HepG2 (cell line): ENCODE data around the gene ALLC. TPM values are rescaled to one million over a fixed set of nuclear protein-coding genes. Genes with fewer than 3 reads are reported as not detected.

Experiments
- ATAC-seq: fragments of 200-7000 bp; cut with Tn5 transposase; 3 replicates; pipeline ENCODE4 v1.9.1; 2020; ENCODE audit warnings: mild to moderate bottlenecking, moderate library complexity
- BruUV-seq: library from RNA; stranded (reverse); fragments of 400-500 nt; replicated peaks from 2 replicates; lab custom pipeline; 2021; lab: Mats Ljungman, UMichigan
- CTCF ChIA-PET: fragments of 300-600 bp; formaldehyde crosslinking; extraction: SDS; loops from one replicate; lab custom pipeline; 2021; ENCODE audit warnings: low total read pairs, inconsistent platforms, low intra/inter-chr PET ratio; lab: Yijun Ruan, JAX
- POLR2A ChIA-PET: fragments of 350-600 bp; sonication (Branson Sonifier 250); formaldehyde crosslinking; loops from one replicate; lab custom pipeline; 2020; ENCODE audit warnings: antibody characterized with exemption, inconsistent platforms; lab: Yijun Ruan, JAX
- DNase-seq: peaks from one replicate; pipeline ENCODE4 v3.0.0-alpha.2; 2015; ENCODE audit warnings: low spot score
- FAIRE-seq: peaks from 3 replicates; lab custom pipeline; 2011; peaks lifted over from hg19 to GRCh38; lab: Jason Lieb, UNC
- H2AFZ ChIP-seq: one replicate; pipeline ENCODE4 v1.6.1; 2011; ENCODE audit warnings: low read length, inconsistent platforms
- H3K27ac ChIP-seq: fragments of 300-600 bp; 3 replicates; pipeline ENCODE4 v1.8.0; 2011; ENCODE audit warnings: mixed run types, mild to moderate bottlenecking, mixed read lengths, low read length, inconsistent platforms; ENCODE audit not compliant: insufficient read depth; ENCODE audit errors: extremely low read length
- H3K27me3 ChIP-seq, 2 experiments: fragments of 200-600 bp in 1 of 2; 2 replicates in 1 of 2; 3 replicates in 1 of 2; pipeline versions ENCODE4 v1.6.0 to v1.8.0; 2011; ENCODE audit warnings: low read length in 2 of 2, mild to moderate bottlenecking in 2 of 2, moderate library complexity in 2 of 2, inconsistent platforms in 1 of 2; ENCODE audit not compliant: insufficient read depth in 2 of 2, control insufficient read depth in 1 of 2
- H3K36me3 ChIP-seq, 2 experiments: fragments of 200-600 bp in 1 of 2; replicated peaks in 1 of 2; 2 replicates in 1 of 2; 3 replicates in 1 of 2; pipeline versions ENCODE4 v1.5.1 to v1.8.0; 2011; ENCODE audit warnings: low read length in 2 of 2, inconsistent platforms in 1 of 2; ENCODE audit not compliant: insufficient read depth in 2 of 2, control insufficient read depth in 1 of 2
- H3K4me1 ChIP-seq: 2 replicates; pipeline ENCODE4 v1.5.1; 2012; ENCODE audit warnings: low read length, inconsistent platforms; ENCODE audit not compliant: insufficient read depth
- H3K4me2 ChIP-seq: 2 replicates; pipeline ENCODE4 v1.6.0; 2011; ENCODE audit warnings: low read depth, low read length, inconsistent platforms
- H3K4me3 ChIP-seq, 3 experiments: fragments of 200-600 bp in 1 of 3; sonication (generic), shearing (Covaris generic) in 1 of 3; replicated peaks in 1 of 3; 2 replicates each; pipeline ENCODE4 v1.5.1; 2011 to 2016; ENCODE audit warnings: low read length in 3 of 3, inconsistent platforms in 2 of 3, low read depth in 2 of 3, mild to moderate bottlenecking in 2 of 3, control low read depth in 1 of 3, mixed read lengths in 1 of 3; ENCODE audit not compliant: insufficient read depth in 1 of 3
- H3K79me2 ChIP-seq: one replicate; pipeline ENCODE4 v1.6.1; 2011; ENCODE audit warnings: low read length, inconsistent platforms; ENCODE audit not compliant: insufficient read depth
- H3K9ac ChIP-seq: 2 replicates; pipeline ENCODE4 v1.6.0; 2011; ENCODE audit warnings: mild to moderate bottlenecking, low read depth, low read length, inconsistent platforms; ENCODE audit not compliant: insufficient read depth
- H3K9me3 ChIP-seq: 2 replicates; pipeline ENCODE4 v1.5.1; 2012; ENCODE audit warnings: mild to moderate bottlenecking, low read length
- H4K20me1 ChIP-seq: 2 replicates; pipeline ENCODE4 v1.6.0; 2011; ENCODE audit warnings: inconsistent platforms, mild to moderate bottlenecking, low read length, moderate library complexity; ENCODE audit not compliant: insufficient read depth
- EED ChIP-seq: sonication (generic); formaldehyde crosslinking; IDR thresholded peaks from 2 replicates; pipeline ENCODE4 v1.5.0; 2020; ENCODE audit warnings: mild to moderate bottlenecking, missing genetic modification reagents
- MED13 ChIP-seq: sonication (generic); formaldehyde crosslinking; IDR thresholded peaks from 2 replicates; pipeline ENCODE4 v1.5.0; 2020; ENCODE audit warnings: missing genetic modification reagents
- PCBP1 ChIP-seq: fragments of 200-400 bp; formaldehyde crosslinking; IDR thresholded peaks from 2 replicates; pipeline ENCODE4 v1.6.1; 2017; ENCODE audit warnings: mild to moderate bottlenecking, low read depth, low read length, borderline replicate concordance
- TOPORS ChIP-seq: sonication (generic); formaldehyde crosslinking; IDR thresholded peaks from 2 replicates; pipeline ENCODE4 v1.8.0; 2023; ENCODE audit warnings: mild to moderate bottlenecking, missing genetic modification reagents
- ZNF235 ChIP-seq: sonication (generic); formaldehyde crosslinking; IDR thresholded peaks from 2 replicates; pipeline ENCODE4 v1.8.1; 2023; ENCODE audit warnings: mild to moderate bottlenecking, missing genetic modification reagents, borderline replicate concordance
- ZNF674 ChIP-seq: sonication (generic); formaldehyde crosslinking; IDR thresholded peaks from 2 replicates; pipeline ENCODE4 v1.5.0; 2020; ENCODE audit warnings: low read depth, mild to moderate bottlenecking, missing genetic modification reagents
- WGBS: methylation state at CpG from one replicate; pipeline ENCODE4 v1.1.6; 2017; ENCODE audit warnings: low lambda C conversion rate; 5-methylcytosine and 5-hydroxymethylcytosine counted together
- in situ Hi-C: cut with HindIII; loops from 2 replicates; pipeline ENCODE4 v1.10.0; 2017; ENCODE audit warnings: low pct_unique_long_range_greater_than_20kb; ENCODE audit not compliant: extremely low pct_ligation_motif_present
- intact Hi-C: fragments of 100-400 bp; cut with micrococcal nuclease; formaldehyde crosslinking; loops from one replicate; pipeline ENCODE4 v1.10.0; 2022; ENCODE audit not compliant: unreplicated experiment
- polyA plus RNA-seq, 8 experiments: library from polyadenylated mRNA; depleted of rRNA in 3 of 8; stranded (reverse) in 7 of 8; unstranded in 1 of 8; fragments of >200 nt; fragmentation: Illumina TruSeq in 4 of 8; extraction: Trizol in 4 of 8; gene quantifications; 2 replicates each; pipeline versions ENCODE4 v1.2.1 to v1.2.3, GENCODE V29; 2011 to 2016; ENCODE audit warnings: low read depth in 4 of 8, missing spikeins in 1 of 8, mixed read lengths in 1 of 8; ENCODE audit not compliant: insufficient read depth in 1 of 8
- total RNA-seq, 5 experiments: library from RNA; depleted of rRNA; stranded (reverse); fragments of >200 nt; fragmentation: Illumina TruSeq; extraction: Trizol; gene quantifications; 2 replicates each; pipeline ENCODE4 v1.2.3, GENCODE V29; 2016; ENCODE audit warnings: low read depth in 1 of 5
- TF ChIP-seq, protein P1 (sequence below): fragments of 450-650 bp; IDR thresholded peaks from 2 replicates; pipeline ENCODE4 v1.6.1; 2017; ENCODE audit warnings: mild to moderate bottlenecking
- TF ChIP-seq, protein P2 (sequence below): sonication (generic); formaldehyde crosslinking; conservative IDR thresholded peaks from 2 replicates; pipeline ENCODE4 v1.4.0; 2020; ENCODE audit warnings: missing genetic modification reagents
- TF ChIP-seq, protein P3 (sequence below): sonication (generic); formaldehyde crosslinking; IDR thresholded peaks from 2 replicates; pipeline ENCODE4 v1.8.1; 2022; ENCODE audit warnings: low read depth, mild to moderate bottlenecking, missing genetic modification reagents
- TF ChIP-seq, protein P4 (sequence below): sonication (generic); formaldehyde crosslinking; IDR thresholded peaks from 2 replicates; pipeline ENCODE4 v1.8.0; 2022; ENCODE audit warnings: mild to moderate bottlenecking, missing genetic modification reagents
- TF ChIP-seq, protein P5 (sequence below): sonication (generic); formaldehyde crosslinking; IDR thresholded peaks from 2 replicates; pipeline ENCODE4 v1.4.0; 2020; ENCODE audit warnings: missing genetic modification reagents
- TF ChIP-seq, protein P6 (sequence below): IDR thresholded peaks from 2 replicates; pipeline ENCODE4 v1.6.1; 2016; ENCODE audit warnings: low read depth, control low read depth

The ALLC gene
- total and polyA plus RNA-seq, 2 of the 13 experiments (the other 11 are each of a cell fraction or from before 2014, with no cell fraction given) = 0.08 to 0.11 TPM

DNA sequence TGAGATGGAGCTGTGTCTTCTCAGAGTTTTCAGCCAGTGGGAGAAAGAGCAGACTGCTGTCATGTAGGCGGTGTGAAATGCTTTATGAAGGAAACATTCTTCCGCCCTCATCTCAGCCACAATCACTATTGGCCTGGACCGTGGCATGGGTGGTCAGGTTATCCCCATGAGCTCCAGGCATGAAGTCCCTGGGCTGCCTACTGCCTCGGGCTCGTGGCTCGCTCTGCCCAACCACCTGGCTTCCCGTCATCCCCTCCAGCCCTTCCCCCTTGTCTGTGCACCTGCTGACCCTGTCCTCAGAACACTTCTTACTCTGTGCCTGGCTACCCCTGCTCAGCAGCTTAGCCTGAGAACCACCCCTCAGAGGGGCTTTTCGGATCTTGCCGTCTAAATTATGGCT is 47.6 kb upstream of the ALLC start (continued):
- TF ChIP-seq, protein P1, sequence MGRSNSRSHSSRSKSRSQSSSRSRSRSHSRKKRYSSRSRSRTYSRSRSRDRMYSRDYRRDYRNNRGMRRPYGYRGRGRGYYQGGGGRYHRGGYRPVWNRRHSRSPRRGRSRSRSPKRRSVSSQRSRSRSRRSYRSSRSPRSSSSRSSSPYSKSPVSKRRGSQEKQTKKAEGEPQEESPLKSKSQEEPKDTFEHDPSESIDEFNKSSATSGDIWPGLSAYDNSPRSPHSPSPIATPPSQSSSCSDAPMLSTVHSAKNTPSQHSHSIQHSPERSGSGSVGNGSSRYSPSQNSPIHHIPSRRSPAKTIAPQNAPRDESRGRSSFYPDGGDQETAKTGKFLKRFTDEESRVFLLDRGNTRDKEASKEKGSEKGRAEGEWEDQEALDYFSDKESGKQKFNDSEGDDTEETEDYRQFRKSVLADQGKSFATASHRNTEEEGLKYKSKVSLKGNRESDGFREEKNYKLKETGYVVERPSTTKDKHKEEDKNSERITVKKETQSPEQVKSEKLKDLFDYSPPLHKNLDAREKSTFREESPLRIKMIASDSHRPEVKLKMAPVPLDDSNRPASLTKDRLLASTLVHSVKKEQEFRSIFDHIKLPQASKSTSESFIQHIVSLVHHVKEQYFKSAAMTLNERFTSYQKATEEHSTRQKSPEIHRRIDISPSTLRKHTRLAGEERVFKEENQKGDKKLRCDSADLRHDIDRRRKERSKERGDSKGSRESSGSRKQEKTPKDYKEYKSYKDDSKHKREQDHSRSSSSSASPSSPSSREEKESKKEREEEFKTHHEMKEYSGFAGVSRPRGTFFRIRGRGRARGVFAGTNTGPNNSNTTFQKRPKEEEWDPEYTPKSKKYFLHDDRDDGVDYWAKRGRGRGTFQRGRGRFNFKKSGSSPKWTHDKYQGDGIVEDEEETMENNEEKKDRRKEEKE = no peak

DNA sequence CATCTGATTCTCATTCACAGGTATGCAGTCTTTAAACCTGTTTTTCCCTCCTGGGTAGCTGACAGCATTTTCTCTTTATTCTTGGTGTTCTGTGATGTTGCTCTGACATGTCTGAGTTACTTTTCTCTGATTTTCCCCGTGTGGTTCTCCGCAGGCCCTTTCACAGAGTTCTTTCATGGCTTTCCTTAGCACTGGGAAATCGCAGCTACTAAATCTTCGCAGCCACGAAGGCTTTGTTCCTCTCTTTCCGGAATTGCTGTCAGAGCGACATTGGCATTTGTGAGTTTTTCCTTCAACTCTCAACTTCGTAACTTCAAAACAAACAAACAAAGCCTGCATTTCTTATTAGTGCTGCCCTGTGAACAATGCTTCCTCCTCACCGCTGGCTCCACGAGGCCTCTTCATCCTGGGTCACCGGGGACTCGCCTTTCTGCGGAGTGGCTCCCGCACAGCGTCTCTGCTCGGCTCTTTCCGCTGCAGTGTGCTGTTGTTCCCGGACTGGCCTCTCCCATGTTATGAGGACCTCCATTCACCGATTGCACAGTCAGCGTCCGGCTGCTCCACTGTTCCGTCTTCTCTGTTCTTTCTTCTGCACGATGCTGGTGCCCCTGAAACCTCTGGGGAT is 47.0 kb upstream of the ALLC start:
- no peaks in the 10 kb centered on the region for H3K36me3 ChIP-seq
- in situ Hi-C loops (no loop called here), intact Hi-C loops (no loop called here)
- H3K9me3 ChIP-seq = peaks cover 6% of the 10 kb centered on the region; the same call in 1 of the 2 replicates
- H3K9ac ChIP-seq = no peak overlapping the region
- 80% methylated on average over 23 of the region's 23 CpGs for WGBS
- no peak overlapping the region for H3K4me2 ChIP-seq
- H3K4me1 ChIP-seq = peaks cover 26% of the 10 kb centered on the region
- H4K20me1 ChIP-seq = no peaks in the 10 kb centered on the region
- ChIA-PET CTCF (no interaction called here), POLR2A (no interaction called here)
- no peak overlapping the region for H3K27ac ChIP-seq
- H3K4me3 ChIP-seq = no peak overlapping the region
- DNase-seq (no peak), ATAC-seq (no peak), FAIRE-seq (no peak)
- no TSS peak for BruUV-seq
- peaks cover 2% of the 10 kb centered on the region for H3K79me2 ChIP-seq
- no peak overlapping the region for H2AFZ ChIP-seq
- H3K27me3 ChIP-seq = peaks cover 2 to 8% of the 10 kb centered on the region in 2 experiments; a peak in 3 of 5 replicates
- TF ChIP-seq, protein P2, sequence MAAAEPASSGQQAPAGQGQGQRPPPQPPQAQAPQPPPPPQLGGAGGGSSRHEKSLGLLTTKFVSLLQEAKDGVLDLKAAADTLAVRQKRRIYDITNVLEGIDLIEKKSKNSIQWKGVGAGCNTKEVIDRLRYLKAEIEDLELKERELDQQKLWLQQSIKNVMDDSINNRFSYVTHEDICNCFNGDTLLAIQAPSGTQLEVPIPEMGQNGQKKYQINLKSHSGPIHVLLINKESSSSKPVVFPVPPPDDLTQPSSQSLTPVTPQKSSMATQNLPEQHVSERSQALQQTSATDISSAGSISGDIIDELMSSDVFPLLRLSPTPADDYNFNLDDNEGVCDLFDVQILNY (CRISPR knock-in tag) = no peak
- TF ChIP-seq EED = no peak
- TF ChIP-seq ZNF674 (CRISPR knock-in tag) = no peak
- no peak for TF ChIP-seq TOPORS
- TF ChIP-seq, protein P3, sequence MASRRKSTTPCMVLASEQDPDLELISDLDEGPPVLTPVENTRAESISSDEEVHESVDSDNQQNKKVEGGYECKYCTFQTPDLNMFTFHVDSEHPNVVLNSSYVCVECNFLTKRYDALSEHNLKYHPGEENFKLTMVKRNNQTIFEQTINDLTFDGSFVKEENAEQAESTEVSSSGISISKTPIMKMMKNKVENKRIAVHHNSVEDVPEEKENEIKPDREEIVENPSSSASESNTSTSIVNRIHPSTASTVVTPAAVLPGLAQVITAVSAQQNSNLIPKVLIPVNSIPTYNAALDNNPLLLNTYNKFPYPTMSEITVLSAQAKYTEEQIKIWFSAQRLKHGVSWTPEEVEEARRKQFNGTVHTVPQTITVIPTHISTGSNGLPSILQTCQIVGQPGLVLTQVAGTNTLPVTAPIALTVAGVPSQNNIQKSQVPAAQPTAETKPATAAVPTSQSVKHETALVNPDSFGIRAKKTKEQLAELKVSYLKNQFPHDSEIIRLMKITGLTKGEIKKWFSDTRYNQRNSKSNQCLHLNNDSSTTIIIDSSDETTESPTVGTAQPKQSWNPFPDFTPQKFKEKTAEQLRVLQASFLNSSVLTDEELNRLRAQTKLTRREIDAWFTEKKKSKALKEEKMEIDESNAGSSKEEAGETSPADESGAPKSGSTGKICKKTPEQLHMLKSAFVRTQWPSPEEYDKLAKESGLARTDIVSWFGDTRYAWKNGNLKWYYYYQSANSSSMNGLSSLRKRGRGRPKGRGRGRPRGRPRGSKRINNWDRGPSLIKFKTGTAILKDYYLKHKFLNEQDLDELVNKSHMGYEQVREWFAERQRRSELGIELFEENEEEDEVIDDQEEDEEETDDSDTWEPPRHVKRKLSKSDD (CRISPR knock-in tag) = no peak
- TF ChIP-seq, protein P4, sequence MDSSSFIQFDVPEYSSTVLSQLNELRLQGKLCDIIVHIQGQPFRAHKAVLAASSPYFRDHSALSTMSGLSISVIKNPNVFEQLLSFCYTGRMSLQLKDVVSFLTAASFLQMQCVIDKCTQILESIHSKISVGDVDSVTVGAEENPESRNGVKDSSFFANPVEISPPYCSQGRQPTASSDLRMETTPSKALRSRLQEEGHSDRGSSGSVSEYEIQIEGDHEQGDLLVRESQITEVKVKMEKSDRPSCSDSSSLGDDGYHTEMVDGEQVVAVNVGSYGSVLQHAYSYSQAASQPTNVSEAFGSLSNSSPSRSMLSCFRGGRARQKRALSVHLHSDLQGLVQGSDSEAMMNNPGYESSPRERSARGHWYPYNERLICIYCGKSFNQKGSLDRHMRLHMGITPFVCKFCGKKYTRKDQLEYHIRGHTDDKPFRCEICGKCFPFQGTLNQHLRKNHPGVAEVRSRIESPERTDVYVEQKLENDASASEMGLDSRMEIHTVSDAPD = no peak
- no peak for TF ChIP-seq MED13 (CRISPR knock-in tag)
- TF ChIP-seq PCBP1 = no peak
- TF ChIP-seq ZNF235 (CRISPR knock-in tag) = no peak
- TF ChIP-seq, protein P5, sequence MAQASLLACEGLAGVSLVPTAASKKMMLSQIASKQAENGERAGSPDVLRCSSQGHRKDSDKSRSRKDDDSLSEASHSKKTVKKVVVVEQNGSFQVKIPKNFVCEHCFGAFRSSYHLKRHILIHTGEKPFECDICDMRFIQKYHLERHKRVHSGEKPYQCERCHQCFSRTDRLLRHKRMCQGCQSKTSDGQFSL = no peak
- TF ChIP-seq, protein P6, sequence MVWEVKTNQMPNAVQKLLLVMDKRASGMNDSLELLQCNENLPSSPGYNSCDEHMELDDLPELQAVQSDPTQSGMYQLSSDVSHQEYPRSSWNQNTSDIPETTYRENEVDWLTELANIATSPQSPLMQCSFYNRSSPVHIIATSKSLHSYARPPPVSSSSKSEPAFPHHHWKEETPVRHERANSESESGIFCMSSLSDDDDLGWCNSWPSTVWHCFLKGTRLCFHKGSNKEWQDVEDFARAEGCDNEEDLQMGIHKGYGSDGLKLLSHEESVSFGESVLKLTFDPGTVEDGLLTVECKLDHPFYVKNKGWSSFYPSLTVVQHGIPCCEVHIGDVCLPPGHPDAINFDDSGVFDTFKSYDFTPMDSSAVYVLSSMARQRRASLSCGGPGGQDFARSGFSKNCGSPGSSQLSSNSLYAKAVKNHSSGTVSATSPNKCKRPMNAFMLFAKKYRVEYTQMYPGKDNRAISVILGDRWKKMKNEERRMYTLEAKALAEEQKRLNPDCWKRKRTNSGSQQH (CRISPR knock-in tag) = no peak
